HCT116 (cell line): ENCODE results near the gene KIF26B.

Source experiments
- CTCF ChIP-seq, 3 experiments: fragments of 200-600 bp in 1 of 3; sonication (generic) in 1 of 3; IDR thresholded peaks in 2 of 3; conservative IDR thresholded peaks in 1 of 3; 2 replicates each; pipeline ENCODE4 v1.5.1; 2012 to 2017; ENCODE audit warnings: low read depth in 2 of 3, low read length in 2 of 3, antibody characterized with exemption in 1 of 3, borderline replicate concordance in 1 of 3, control low read depth in 1 of 3, mild to moderate bottlenecking in 1 of 3, mixed read lengths in 1 of 3, mixed run types in 1 of 3, moderate library complexity in 1 of 3; ENCODE audit not compliant: insufficient read depth in 1 of 3
- POLR2A ChIP-seq: IDR thresholded peaks from 2 replicates; pipeline ENCODE4 v1.7.0; 2011; ENCODE audit warnings: borderline replicate concordance; ENCODE audit not compliant: insufficient read depth, insufficient read length; ENCODE audit errors: extremely low read depth
- POLR2AphosphoS5 ChIP-seq: IDR thresholded peaks from 2 replicates; pipeline ENCODE4 v1.6.1; 2011; ENCODE audit warnings: mild to moderate bottlenecking, low read depth, low read length, moderate library complexity
- TCF7L2 ChIP-seq: IDR thresholded peaks from 2 replicates; pipeline ENCODE4 v1.7.0; 2011; ENCODE audit warnings: borderline replicate concordance, inconsistent platforms; ENCODE audit not compliant: insufficient read depth, insufficient read length; ENCODE audit errors: extremely low read depth
- YY1 ChIP-seq: IDR thresholded peaks from 2 replicates; pipeline ENCODE4 v1.6.1; 2011; ENCODE audit warnings: low read length, low read depth, moderate library complexity, mild to moderate bottlenecking; ENCODE audit not compliant: insufficient replicate concordance; ENCODE audit errors: extremely low read depth

- TF ChIP-seq POLR2AphosphoS5, result no peak
- TF ChIP-seq CTCF (IDR thresholded peaks at IDR 0.05 in 2 of 3, conservative IDR thresholded peaks at IDR 0.05 in 1 of 3; ENCODE audit: borderline replicate concordance in 1 of 3, insufficient read depth in 1 of 3, low read depth in 2 of 3, low read length in 2 of 3), result no peak
- TF ChIP-seq YY1, result no peak
- TF ChIP-seq POLR2A, result no peak
- TF ChIP-seq TCF7L2, result no peak
Observed at GRCh38 chr1:245232931-245233330, 78.1 kb downstream of the KIF26B start.
